ENCODE results near the gene TARP.
"Not testable (repeated sequence)": the region's sequence is repeated elsewhere in the genome, so short reads cannot be mapped to it uniquely, and the experiment has no call there.

TARP gene

GRCh38 chr7:38299275-38299931 lies 26.0 kb upstream of the TARP start:
- no peak for DNase-seq (ENCODE audit: low read depth in 2 of 2)

GRCh38 chr7:38296059-38296857 lies 22.8 kb upstream of the TARP start:
- DNase-seq (ENCODE audit: low read depth in 2 of 2): no peak

- no peak for DNase-seq (ENCODE audit: low read depth in 2 of 2)
These were observed 21.5 kb upstream of the TARP start for GRCh38 chr7:38294926-38295325.

- no peak for DNase-seq (ENCODE audit: low read depth in 2 of 2)
These were observed 19.0 kb upstream of the TARP start for GRCh38 chr7:38292442-38292841.

GRCh38 chr7:38291650-38292049 lies 18.2 kb upstream of the TARP start:
- no peak for DNase-seq (ENCODE audit: low read depth in 2 of 2)

GRCh38 chr7:38291117-38291647 lies 17.7 kb upstream of the TARP start:
- no peak for DNase-seq (ENCODE audit: low read depth in 2 of 2)

GRCh38 chr7:38284553-38284952 lies 11.1 kb upstream of the TARP start:
- DNase-seq (ENCODE audit: low read depth in 2 of 2): no peak

GRCh38 chr7:38283809-38284208 lies 10.4 kb upstream of the TARP start:
- DNase-seq (ENCODE audit: low read depth in 2 of 2): no peak

- no peak for DNase-seq (ENCODE audit: low read depth in 2 of 2)
These were observed 9.7 kb upstream of the TARP start for GRCh38 chr7:38283107-38283506.

- no peak for DNase-seq (ENCODE audit: low read depth in 2 of 2)
These were observed 8.6 kb upstream of the TARP start for GRCh38 chr7:38282081-38282480.

GRCh38 chr7:38281266-38281665 lies 7.8 kb upstream of the TARP start:
- no peak for DNase-seq (ENCODE audit: low read depth in 2 of 2)

- no peak for DNase-seq (ENCODE audit: low read depth in 2 of 2)
These were observed 7.3 kb upstream of the TARP start for GRCh38 chr7:38280707-38281106.

- no peak for DNase-seq (ENCODE audit: low read depth in 2 of 2)
These were observed 6.6 kb upstream of the TARP start for GRCh38 chr7:38280000-38280399.

- DNase-seq (ENCODE audit: low read depth in 2 of 2): no peak
These were observed 2.9 kb upstream of the TARP start for GRCh38 chr7:38276096-38276877.

GRCh38 chr7:38274927-38275620 lies 1.6 kb upstream of the TARP start:
- no peak for DNase-seq (ENCODE audit: low read depth in 2 of 2)

GRCh38 chr7:38274486-38274885 lies 1.1 kb upstream of the TARP start:
- DNase-seq (ENCODE audit: low read depth in 2 of 2): no peak

GRCh38 chr7:38270405-38270804 lies 3.0 kb downstream of the TARP start:
- DNase-seq (ENCODE audit: low read depth in 2 of 2): not testable (repeated sequence)

- not testable (repeated sequence) for DNase-seq (ENCODE audit: low read depth in 2 of 2)
These were observed 3.6 kb downstream of the TARP start for GRCh38 chr7:38269704-38270346.

GRCh38 chr7:38265958-38266357 lies 7.5 kb downstream of the TARP start:
- not testable (repeated sequence) for DNase-seq (ENCODE audit: low read depth in 2 of 2)

- not testable (repeated sequence) for DNase-seq (ENCODE audit: low read depth in 2 of 2)
These were observed 8.8 kb downstream of the TARP start for GRCh38 chr7:38264602-38265001.

- not testable (repeated sequence) for DNase-seq (ENCODE audit: low read depth in 2 of 2)
These were observed 10.2 kb downstream of the TARP start for GRCh38 chr7:38263274-38263673.

All from stimulated activated CD8-positive, alpha-beta memory T cell treated with anti-CD3 and anti-CD28 coated beads, Interleukin-7, amount 100 ng/mL, for 1 hour (primary cell).